H1 (cell line): ENCODE data around the gene TAF11L3. TPM values are rescaled to one million over a fixed set of nuclear protein-coding genes. Genes with fewer than 3 reads are reported as not detected.
A peak's percentile ranks its signal among the peaks of the same experiment; 100 is the strongest.
"Not testable (repeated sequence)": the region's sequence is repeated elsewhere in the genome, so short reads cannot be mapped to it uniquely, and the experiment has no call there.

Experiments used
- CTCF ChIA-PET: fragments of 300-600 bp; sonication (Branson Sonifier 250); formaldehyde crosslinking; loops from one replicate; lab custom pipeline; 2021; ENCODE audit not compliant: partially characterized antibody; lab: Charles Lee
- POLR2A ChIA-PET: fragments of 300-600 bp; sonication (Branson Sonifier 250); formaldehyde crosslinking; loops from one replicate; lab custom pipeline; 2021; ENCODE audit warnings: inconsistent platforms; ENCODE audit not compliant: partially characterized antibody; lab: Charles Lee
- DNase-seq, 2 experiments: peaks; one replicate each; pipeline versions ENCODE4 v3.0.0 to v3.0.0-alpha.2; 2010 to 2022; ENCODE audit warnings: low spot score in 2 of 2, low read depth in 1 of 2, mixed read lengths in 1 of 2
- FAIRE-seq: peaks from 2 replicates; lab custom pipeline; 2011; peaks lifted over from hg19 to GRCh38; lab: Jason Lieb, UNC
- H2AFZ ChIP-seq: 2 replicates; pipeline ENCODE4 v1.8.1; 2012; ENCODE audit warnings: low read length, inconsistent platforms
- H2AK5ac ChIP-seq: 2 replicates; pipeline ENCODE4 v1.6.1; 2013; ENCODE audit warnings: low read depth, low read length
- H2BK120ac ChIP-seq: replicated peaks from 2 replicates; pipeline ENCODE3; 2013; ENCODE audit warnings: low read depth, low read length, inconsistent platforms
- H2BK12ac ChIP-seq: 2 replicates; pipeline ENCODE4 v1.6.1; 2013; ENCODE audit warnings: low read depth, low read length
- H2BK15ac ChIP-seq: 2 replicates; pipeline ENCODE4 v1.6.1; 2013; ENCODE audit warnings: low read length
- H2BK20ac ChIP-seq: 2 replicates; pipeline ENCODE4 v1.6.1; 2013; ENCODE audit warnings: low read length
- H2BK5ac ChIP-seq: 2 replicates; pipeline ENCODE4 v1.6.1; 2013; ENCODE audit warnings: low read depth, low read length
- H3K14ac ChIP-seq: 2 replicates; pipeline ENCODE4 v1.6.1; 2013; ENCODE audit warnings: inconsistent platforms; ENCODE audit not compliant: insufficient read length
- H3K18ac ChIP-seq: 2 replicates; pipeline ENCODE4 v1.6.1; 2013; ENCODE audit warnings: low read length; ENCODE audit errors: extremely low read depth
- H3K23ac ChIP-seq: 2 replicates; pipeline ENCODE4 v1.6.1; 2013; ENCODE audit warnings: inconsistent platforms; ENCODE audit not compliant: insufficient read length
- H3K23me2 ChIP-seq: 2 replicates; pipeline ENCODE4 v1.6.1; 2013; ENCODE audit warnings: low read depth, low read length
- H3K27ac ChIP-seq: 2 replicates; pipeline ENCODE4 v1.6.1; 2011; ENCODE audit warnings: low read depth, low read length, inconsistent platforms
- H3K27me3 ChIP-seq, 4 experiments: replicated peaks in 1 of 4; 1 replicate in 1 of 4; 2 replicates in 3 of 4; pipeline versions ENCODE4 v1.6.1 to v1.8.1; 2011 to 2013; ENCODE audit warnings: low read length in 3 of 4, mild to moderate bottlenecking in 3 of 4, inconsistent platforms in 2 of 4, mixed read lengths in 2 of 4, moderate library complexity in 1 of 4; ENCODE audit not compliant: control insufficient read depth in 3 of 4, insufficient read depth in 3 of 4; ENCODE audit errors: extremely low read depth in 1 of 4
- H3K36me3 ChIP-seq, 4 experiments: 2 replicates each; pipeline versions ENCODE4 v1.6.1 to v1.8.1; 2011 to 2013; ENCODE audit warnings: mild to moderate bottlenecking in 4 of 4, low read length in 3 of 4, moderate library complexity in 2 of 4, control low read depth in 1 of 4, inconsistent platforms in 1 of 4; ENCODE audit not compliant: insufficient read depth in 4 of 4, control insufficient read depth in 2 of 4
- H3K4ac ChIP-seq: replicated peaks from 2 replicates; pipeline ENCODE3; 2013; ENCODE audit warnings: low read length, low read depth, mixed read lengths, inconsistent platforms; ENCODE audit not compliant: insufficient read length
- H3K4me1 ChIP-seq, 4 experiments: replicated peaks in 1 of 4; 1 replicate in 1 of 4; 2 replicates in 3 of 4; pipeline versions ENCODE4 v1.6.1 to v1.8.1; 2011 to 2013; ENCODE audit warnings: low read length in 3 of 4, inconsistent platforms in 2 of 4, mixed read lengths in 1 of 4; ENCODE audit not compliant: insufficient read depth in 4 of 4, control insufficient read depth in 3 of 4
- H3K4me2 ChIP-seq, 2 experiments: 2 replicates each; pipeline versions ENCODE4 v1.6.1 to v1.8.1; 2011 to 2013; ENCODE audit warnings: low read depth in 2 of 2, low read length in 2 of 2, control low read depth in 1 of 2, inconsistent platforms in 1 of 2, mild to moderate bottlenecking in 1 of 2; ENCODE audit not compliant: insufficient read depth in 1 of 2
- H3K4me3 ChIP-seq, 4 experiments: fragments of 200-600, 300-600 bp in 1 of 4; sonication (generic), shearing (Covaris generic), sonication (Bioruptor Twin) in 1 of 4; 2 replicates each; pipeline versions ENCODE4 v1.5.1 to v1.8.1; 2011 to 2016; ENCODE audit warnings: low read length in 4 of 4, low read depth in 3 of 4, control low read depth in 2 of 4, inconsistent platforms in 2 of 4, mild to moderate bottlenecking in 2 of 4, mixed read lengths in 1 of 4, moderate library complexity in 1 of 4; ENCODE audit not compliant: insufficient read depth in 2 of 4; ENCODE audit errors: extremely low read depth in 1 of 4
- H3K56ac ChIP-seq: replicated peaks from 2 replicates; pipeline ENCODE3; 2013; ENCODE audit warnings: low read depth, mild to moderate bottlenecking, mixed read lengths, low read length, inconsistent platforms; ENCODE audit not compliant: insufficient read length
- H3K79me1 ChIP-seq: 2 replicates; pipeline ENCODE4 v1.6.1; 2013; ENCODE audit warnings: low read depth, low read length, control low read depth
- H3K79me2 ChIP-seq, 2 experiments: 2 replicates each; pipeline versions ENCODE4 v1.6.1 to v1.8.1; 2012 to 2013; ENCODE audit warnings: low read length in 2 of 2, mild to moderate bottlenecking in 2 of 2, inconsistent platforms in 1 of 2; ENCODE audit not compliant: insufficient read depth in 2 of 2, control insufficient read depth in 1 of 2
- H3K9ac ChIP-seq, 4 experiments: replicated peaks in 1 of 4; 1 replicate in 1 of 4; 2 replicates in 3 of 4; pipeline versions ENCODE4 v1.6.1 to v1.8.1; 2011 to 2013; ENCODE audit warnings: low read depth in 3 of 4, low read length in 3 of 4, control low read depth in 2 of 4, mild to moderate bottlenecking in 2 of 4, moderate library complexity in 2 of 4, inconsistent platforms in 1 of 4; ENCODE audit errors: extremely low read depth in 1 of 4
- H3K9me3 ChIP-seq, 2 experiments: 2 replicates each; pipeline versions ENCODE4 v1.6.1 to v1.8.1; 2012 to 2013; ENCODE audit warnings: mild to moderate bottlenecking in 2 of 2, moderate library complexity in 2 of 2, control low read depth in 1 of 2, inconsistent platforms in 1 of 2, low read depth in 1 of 2, low read length in 1 of 2, mixed read lengths in 1 of 2; ENCODE audit not compliant: insufficient read depth in 2 of 2
- H4K20me1 ChIP-seq, 2 experiments: replicated peaks in 1 of 2; 2 replicates each; pipeline versions ENCODE3 to v1.8.1; 2011 to 2013; ENCODE audit warnings: inconsistent platforms in 2 of 2, low read length in 2 of 2, mild to moderate bottlenecking in 1 of 2; ENCODE audit not compliant: insufficient read depth in 2 of 2, control insufficient read depth in 1 of 2
- H4K5ac ChIP-seq: 2 replicates; pipeline ENCODE4 v1.6.1; 2013; ENCODE audit warnings: low read length, low read depth, mixed read lengths, inconsistent platforms; ENCODE audit not compliant: insufficient read length
- H4K8ac ChIP-seq: 2 replicates; pipeline ENCODE4 v1.8.0; 2013; ENCODE audit warnings: mild to moderate bottlenecking, moderate library complexity, low read length, inconsistent platforms; ENCODE audit not compliant: insufficient read depth; ENCODE audit errors: extremely low read depth
- H4K91ac ChIP-seq: replicated peaks from 2 replicates; pipeline ENCODE3; 2013; ENCODE audit warnings: low read length, mixed read lengths, inconsistent platforms; ENCODE audit not compliant: insufficient read length
- WGBS, 2 experiments: shearing (Covaris generic) in 1 of 2; methylation state at CpG; one replicate each; pipeline versions ENCODE4 v1.1.6 to v1.1.7; 2013 to 2015; ENCODE audit warnings: low lambda C conversion rate in 2 of 2, mixed read lengths in 2 of 2, inconsistent platforms in 1 of 2, low coverage in 1 of 2, missing lambda C conversion rate in 1 of 2; ENCODE audit not compliant: insufficient replicate concordance in 2 of 2, insufficient coverage in 1 of 2, insufficient read length in 1 of 2; ENCODE audit errors: extremely low coverage in 1 of 2, missing lambda C conversion rate in 1 of 2; 5-methylcytosine and 5-hydroxymethylcytosine counted together
- polyA plus RNA-seq, 7 experiments: library from polyadenylated mRNA; depleted of rRNA in 3 of 7; stranded (reverse) in 5 of 7; unstranded in 2 of 7; fragments of >200 nt in 5 of 7; fragments of 200-250 nt in 2 of 7; gene quantifications; 1 replicate in 5 of 7; 2 replicates in 1 of 7; 4 replicates in 1 of 7; pipeline versions ENCODE4 v1.2.1 to v1.2.3, GENCODE V29; 2011 to 2013; ENCODE audit warnings: missing spikeins in 2 of 7, mixed read lengths in 2 of 7
- total RNA-seq: library from RNA; stranded (reverse); fragmentation: NEBNext Ultra II Directional; extraction: Animal tissue kit (Norgen Biotek cat#: 25700); gene quantifications from 2 replicates; pipeline ENCODE4 v1.2.1, GENCODE V29; 2021

The TAF11L3 gene
- total and polyA plus RNA-seq, 2 of the 8 experiments (the other 6 are each of a cell fraction or from before 2014, with no cell fraction given): not detected

GRCh38 chr5:17524935-17525334 is 6.8 kb downstream of the TAF11L3 start, which contains the start of gene TAF11L5:
TSS of gene TAF11L5 (plus strand) at chr5:17525235.
- H2BK5ac ChIP-seq, CTCF ChIA-PET, H3K23me2 ChIP-seq, H2BK12ac ChIP-seq, POLR2A ChIA-PET, H3K4ac ChIP-seq, H3K9me3 ChIP-seq, H3K27me3 ChIP-seq, H4K91ac ChIP-seq, DNase-seq, H4K5ac ChIP-seq, H3K79me2 ChIP-seq, H3K4me1 ChIP-seq, H3K18ac ChIP-seq, H2AFZ ChIP-seq, H4K20me1 ChIP-seq, H3K79me1 ChIP-seq, H2BK120ac ChIP-seq, H3K23ac ChIP-seq, H3K56ac ChIP-seq, H4K8ac ChIP-seq, FAIRE-seq, H2BK15ac ChIP-seq, H3K27ac ChIP-seq, H3K9ac ChIP-seq, H2BK20ac ChIP-seq, H3K4me3 ChIP-seq, H3K14ac ChIP-seq, H3K36me3 ChIP-seq, H3K4me2 ChIP-seq, H2AK5ac ChIP-seq: not testable (repeated sequence)
- WGBS, 2 experiments: no CpG with 5 or more reads among the region's 15 CpGs

- H3K4me1 ChIP-seq, H2BK12ac ChIP-seq, H4K5ac ChIP-seq, H4K20me1 ChIP-seq, H3K56ac ChIP-seq, H3K23ac ChIP-seq, H2BK20ac ChIP-seq, H2AFZ ChIP-seq, H3K36me3 ChIP-seq, H3K9me3 ChIP-seq, H3K27me3 ChIP-seq, H2BK15ac ChIP-seq, H3K4me3 ChIP-seq, H2AK5ac ChIP-seq, H2BK5ac ChIP-seq, FAIRE-seq, H3K79me1 ChIP-seq, H3K79me2 ChIP-seq, H4K8ac ChIP-seq, H3K4ac ChIP-seq, H3K4me2 ChIP-seq, POLR2A ChIA-PET, H3K23me2 ChIP-seq, H3K27ac ChIP-seq, CTCF ChIA-PET, H2BK120ac ChIP-seq, H4K91ac ChIP-seq, H3K18ac ChIP-seq, H3K9ac ChIP-seq, H3K14ac ChIP-seq: not testable (repeated sequence)
- WGBS, 2 experiments: 88% methylated on average over 10 of the region's 17 CpGs; no CpG with 5 or more reads in 1 of the 2 experiments
- DNase-seq: peak in 1 of 2 experiments; percentile 59
These were observed 8.3 kb downstream of the TAF11L3 start for GRCh38 chr5:17526504-17526903.
